Measurements from ENCODE around the gene GJD4.

The GJD4 gene

DNA sequence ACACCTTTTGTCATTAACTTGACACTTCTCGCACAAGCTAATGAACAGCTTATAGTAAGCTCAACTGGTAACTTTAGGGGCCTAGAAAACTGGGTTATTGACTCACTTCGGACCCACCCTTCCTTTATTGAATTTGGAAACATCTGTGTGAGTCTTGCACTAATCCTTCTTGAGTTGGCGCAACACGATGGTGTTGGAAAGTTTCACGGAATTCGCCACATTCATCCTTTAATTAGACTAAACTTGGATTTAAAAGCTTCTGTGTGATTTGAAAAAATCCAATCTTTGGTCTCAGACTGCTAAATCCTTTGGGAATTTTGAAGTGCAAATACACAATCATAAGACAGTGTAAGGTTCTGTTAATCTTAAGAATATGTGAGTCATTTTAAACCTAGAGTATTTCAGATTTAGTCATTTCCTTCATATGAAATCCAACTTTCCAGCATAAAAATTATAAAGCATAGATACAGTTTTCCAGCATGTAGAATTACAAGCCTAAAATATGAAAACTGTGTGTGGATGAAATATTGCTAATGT is 21.9 kb downstream of the GJD4 start:
- DNase-seq (ENCODE audit: low spot score): no peak

DNA sequence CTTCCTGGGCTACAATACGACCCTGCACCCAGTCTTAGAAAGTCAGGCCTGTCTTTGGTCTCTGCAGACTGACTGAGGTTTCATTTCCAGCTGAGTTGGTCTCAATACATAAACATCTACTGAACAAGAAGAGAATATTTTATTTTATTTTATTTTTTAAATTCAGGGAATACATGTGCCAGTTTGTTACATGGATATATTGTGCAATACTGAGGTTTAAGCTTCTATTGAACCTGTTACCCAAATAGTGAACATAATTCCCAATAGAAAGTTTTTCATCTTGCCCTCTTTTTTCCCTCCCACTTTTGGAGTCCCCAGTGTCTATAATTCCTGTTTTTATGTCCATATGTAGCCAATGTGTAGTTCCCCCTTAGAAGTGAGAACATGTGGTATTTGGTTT is 26.3 kb downstream of the GJD4 start:
- no peak for DNase-seq (ENCODE audit: low spot score)

- DNase-seq (ENCODE audit: low spot score): no peak
Observed at GRCh38 chr10:35632027-35632426, 26.9 kb downstream of the GJD4 start.

- DNase-seq (ENCODE audit: low spot score): no peak
Observed at GRCh38 chr10:35633006-35633980, 28.2 kb downstream of the GJD4 start.

DNA sequence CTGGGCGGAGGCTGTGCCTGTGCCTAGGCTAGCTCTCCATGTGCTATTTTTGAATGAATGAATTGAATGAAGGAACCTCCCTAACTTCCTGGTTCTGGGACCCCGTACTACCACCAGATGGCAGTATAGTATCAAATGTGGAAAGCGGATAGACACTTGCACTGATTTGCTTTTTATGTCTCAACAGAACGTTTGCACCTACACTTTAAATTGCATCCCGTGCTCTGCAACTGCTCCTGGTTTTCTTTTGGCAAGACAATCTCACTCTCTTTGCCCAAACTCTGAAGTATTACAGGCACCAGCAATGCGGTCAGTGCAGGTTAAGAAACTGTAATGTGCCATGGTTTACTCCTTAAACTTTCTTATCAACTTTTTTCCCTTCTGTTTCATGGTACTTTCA is 30.4 kb downstream of the GJD4 start:
- DNase-seq (ENCODE audit: low spot score): peak; percentile 30

GRCh38 chr10:35636956-35637355 is 31.8 kb downstream of the GJD4 start:
- no peak for DNase-seq (ENCODE audit: low spot score)

- no peak for DNase-seq (ENCODE audit: low spot score)
Observed at GRCh38 chr10:35637462-35637861, 32.3 kb downstream of the GJD4 start.

DNA sequence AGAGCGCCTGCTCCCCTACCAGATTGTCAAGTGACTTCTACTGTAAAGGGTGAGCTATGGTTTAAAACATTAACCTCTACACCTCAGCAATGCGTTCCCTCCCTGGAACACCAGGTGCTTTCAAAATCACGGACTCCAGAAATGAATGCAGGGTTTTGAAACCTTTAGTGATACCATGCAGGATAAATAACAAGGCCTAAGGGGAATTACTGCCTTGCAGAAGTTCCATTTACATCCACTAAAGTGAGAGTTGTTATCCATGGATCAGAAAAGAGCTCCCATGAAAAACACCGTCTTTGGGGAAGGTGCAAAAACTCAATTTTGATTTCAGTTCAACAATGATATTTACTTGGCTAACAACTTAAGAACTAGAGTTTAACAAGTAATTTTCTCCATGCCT is 33.0 kb downstream of the GJD4 start:
- no peak for DNase-seq (ENCODE audit: low spot score)

- DNase-seq (ENCODE audit: low spot score): no peak
Observed at GRCh38 chr10:35639021-35639727, 34.0 kb downstream of the GJD4 start.

DNA sequence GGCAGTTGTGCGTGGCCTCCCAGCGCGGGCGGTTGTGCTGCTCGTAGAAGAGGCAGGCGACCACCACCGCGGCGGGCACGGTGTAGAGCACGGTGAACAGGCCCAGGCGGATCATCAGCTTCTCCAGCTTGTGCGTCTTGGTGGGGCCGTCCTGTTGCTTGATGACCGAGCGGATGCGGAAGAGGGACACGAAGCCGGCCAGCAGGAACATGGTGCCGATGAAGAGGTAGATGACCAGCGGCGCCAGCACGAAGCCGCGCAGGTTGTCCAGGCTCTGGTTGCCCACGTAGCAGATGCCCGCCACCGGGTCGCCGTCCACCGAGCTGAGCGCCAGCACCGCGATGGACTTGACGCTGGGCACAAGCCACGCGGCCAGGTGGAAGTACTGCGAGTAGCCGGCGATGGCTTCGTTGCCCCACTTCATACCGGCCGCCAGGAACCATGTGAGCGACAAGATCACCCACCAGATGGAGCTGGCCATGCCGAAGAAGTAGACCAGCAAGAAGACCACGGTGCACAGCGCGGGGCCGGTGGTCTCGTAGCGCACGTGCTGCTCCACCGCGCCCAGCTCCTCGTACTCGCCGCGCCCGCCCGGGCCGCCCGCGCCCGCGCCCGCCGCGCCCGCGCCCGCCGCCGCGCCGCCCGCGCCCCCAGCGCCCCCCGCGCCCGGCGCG is 34.7 kb downstream of the GJD4 start:
- DNase-seq (ENCODE audit: low spot score): no peak

GRCh38 chr10:35640474-35640873 is 35.3 kb downstream of the GJD4 start:
- DNase-seq (ENCODE audit: low spot score): no peak

- no peak for DNase-seq (ENCODE audit: low spot score)
Observed at GRCh38 chr10:35640951-35641675, 36.0 kb downstream of the GJD4 start.

- DNase-seq (ENCODE audit: low spot score): no peak
Observed at GRCh38 chr10:35641676-35642034, 36.5 kb downstream of the GJD4 start.

- no peak for DNase-seq (ENCODE audit: low spot score)
Observed at GRCh38 chr10:35642035-35642792, 37.1 kb downstream of the GJD4 start, which contains the start of gene FZD8. TSS of gene FZD8 (minus strand) at chr10:35642296. CDS start at chr10:35641429, 867 bp downstream.

GRCh38 chr10:35642793-35643114 is 37.6 kb downstream of the GJD4 start:
- DNase-seq (ENCODE audit: low spot score): no peak

DNA sequence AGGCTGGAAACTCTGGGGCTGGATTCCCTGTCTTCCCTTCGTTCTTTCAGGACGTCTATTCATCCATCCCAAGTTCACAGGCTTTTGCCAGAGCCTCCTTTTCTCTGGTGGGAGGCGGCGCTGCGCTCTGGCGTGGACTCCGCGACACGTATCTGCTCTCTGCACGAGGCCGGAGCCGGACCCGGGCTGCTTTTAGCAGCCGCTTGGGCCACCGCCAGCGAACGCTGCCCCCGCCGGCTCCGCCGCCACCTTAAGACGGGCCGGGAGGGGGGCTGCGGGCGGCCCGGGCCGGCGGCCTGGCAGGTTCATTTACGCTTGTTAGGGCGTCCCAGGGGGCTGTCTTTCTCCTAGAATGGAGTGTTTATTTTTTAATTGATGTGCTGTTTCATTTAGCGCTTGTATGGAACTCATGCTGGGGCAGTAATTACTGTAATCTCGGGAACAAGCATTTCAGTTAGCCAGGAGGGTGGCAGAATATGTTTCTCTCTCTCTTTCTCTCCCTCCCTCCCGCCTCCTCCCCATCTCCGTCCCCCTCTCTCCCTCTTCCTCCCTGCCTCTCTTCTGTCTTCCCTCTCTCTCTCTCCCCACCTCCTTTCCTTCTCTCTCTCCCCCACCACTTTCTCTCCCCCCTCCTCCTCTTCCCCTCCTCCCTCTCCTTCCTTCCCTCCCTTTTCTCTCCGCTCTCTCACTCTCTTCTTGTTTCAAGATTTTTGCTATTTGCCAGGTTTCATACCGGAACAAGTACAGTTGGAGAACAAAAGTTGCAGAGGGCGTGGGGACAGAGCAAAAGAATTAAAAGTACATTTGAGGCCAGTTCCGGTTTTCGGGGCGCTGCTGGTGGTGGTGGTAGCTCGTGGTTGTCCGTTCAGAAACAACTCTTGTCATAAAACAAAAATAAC is 38.3 kb downstream of the GJD4 start:
- no peak for DNase-seq (ENCODE audit: low spot score)

- no peak for DNase-seq (ENCODE audit: low spot score)
Observed at GRCh38 chr10:35644050-35644950, 39.2 kb downstream of the GJD4 start.

DNA sequence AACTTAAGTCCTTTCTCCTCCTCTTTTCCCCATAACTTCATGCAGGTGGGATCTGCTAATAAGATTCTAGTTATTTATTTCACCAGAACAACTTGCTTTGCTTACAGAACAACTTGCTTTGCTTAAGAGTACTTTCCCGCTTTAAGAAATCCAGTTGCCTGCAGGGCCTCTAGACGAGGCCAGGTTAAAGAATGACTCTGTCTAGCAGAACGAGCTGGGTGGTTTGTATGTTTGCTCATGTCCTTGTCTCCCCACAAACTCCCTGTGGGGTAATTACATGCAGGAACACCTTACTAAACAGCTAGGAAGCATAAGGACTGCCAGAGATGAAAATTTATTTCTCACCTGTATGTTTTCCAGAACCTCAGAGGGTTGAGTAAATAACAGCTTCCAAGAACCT is 45.8 kb downstream of the GJD4 start:
- DNase-seq (ENCODE audit: low spot score): no peak

DNA sequence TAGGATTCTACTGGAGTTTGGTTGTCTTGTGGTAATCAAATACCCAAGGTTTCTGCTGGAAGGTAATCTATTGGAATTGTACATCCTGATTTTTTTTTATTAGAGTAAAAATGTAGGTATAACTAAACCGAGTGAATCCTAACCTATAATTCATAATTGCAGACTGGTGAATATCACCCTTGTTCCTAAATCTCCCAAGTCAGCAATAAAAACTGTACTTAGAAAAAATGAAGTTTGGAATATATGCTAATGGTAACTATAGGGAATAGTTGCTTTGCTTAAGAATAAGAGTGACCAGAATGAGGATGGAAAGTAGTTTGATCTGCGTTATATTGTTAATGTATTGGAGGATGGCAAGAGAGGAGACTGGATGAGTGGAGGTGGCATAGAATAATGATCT is 47.7 kb downstream of the GJD4 start:
- DNase-seq (ENCODE audit: low spot score): no peak

All from hematopoietic multipotent progenitor cell treated with erythropoietin and hydrocortisone succinate and interleukin-3 and kit ligand, for 17 days (in vitro differentiated cells).